Activated naive CD8-positive, alpha-beta T cell treated with anti-CD3 and anti-CD28 coated beads, Interleukin-2, amount 50 U/mL, for 24 hours (primary cell): Measurements from ENCODE around the gene RIPPLY2.

Experiments used
- ATAC-seq: fragments of 150-1000 bp; cut with Tn5 transposase; one replicate; pipeline ENCODE4 v1.10.0; 2021
- DNase-seq: peaks from one replicate; pipeline ENCODE4 v3.0.0; 2021
- H3K27ac Mint-ChIP-seq: one replicate; pipeline ENCODE4 v1.8.0; 2021; ENCODE audit warnings: mild to moderate bottlenecking, mixed read lengths
- H3K27me3 Mint-ChIP-seq: one replicate; pipeline ENCODE4 v1.8.0; 2021; ENCODE audit warnings: mixed read lengths
- H3K36me3 Mint-ChIP-seq: one replicate; pipeline ENCODE4 v1.8.0; 2021; ENCODE audit warnings: low read depth, mixed read lengths
- H3K4me1 Mint-ChIP-seq: one replicate; pipeline ENCODE4 v1.8.0; 2021; ENCODE audit warnings: mixed read lengths
- H3K4me3 Mint-ChIP-seq: one replicate; pipeline ENCODE4 v1.8.0; 2021; ENCODE audit warnings: mild to moderate bottlenecking, moderate library complexity, mixed read lengths
- H3K9me3 Mint-ChIP-seq: one replicate; pipeline ENCODE4 v1.8.0; 2021; ENCODE audit warnings: mixed read lengths

The RIPPLY2 gene

GRCh38 chr6:83849127-83849526 lies 4.0 kb upstream of the RIPPLY2 start:
- Mint-ChIP-seq H3K36me3 (no peaks in the 10 kb centered on the region), H3K27me3 (peaks cover 56% of the 10 kb centered on the region)

GRCh38 chr6:83849610-83850009 lies 3.5 kb upstream of the RIPPLY2 start:
- no peaks in the 10 kb centered on the region for H3K36me3 Mint-ChIP-seq
- no peak for DNase-seq
- H3K4me1 Mint-ChIP-seq, result peaks cover 15% of the 10 kb centered on the region
- peaks cover 61% of the 10 kb centered on the region for H3K27me3 Mint-ChIP-seq
- no peaks in the 10 kb centered on the region for H3K9me3 Mint-ChIP-seq
- no peak for ATAC-seq
- H3K4me3 Mint-ChIP-seq, result no peak overlapping the region
- no peak overlapping the region for H3K27ac Mint-ChIP-seq

More at GRCh38 chr6:83849127-83849526, 4.0 kb upstream of the RIPPLY2 start:
- no peak for ATAC-seq
- DNase-seq, result no peak
- Mint-ChIP-seq H3K4me1 (peaks cover 12% of the 10 kb centered on the region), H3K4me3 (no peak overlapping the region), H3K9me3 (no peaks in the 10 kb centered on the region), H3K27ac (no peak overlapping the region)

- Mint-ChIP-seq H3K4me3 (peak overlapping the region; percentile 69), H3K27ac (no peak overlapping the region), H3K36me3 (no peaks in the 10 kb centered on the region), H3K9me3 (no peaks in the 10 kb centered on the region), H3K27me3 (peaks cover 72% of the 10 kb centered on the region), H3K4me1 (peaks cover 15% of the 10 kb centered on the region)
- ATAC-seq (no peak), DNase-seq (no peak)
Measured at GRCh38 chr6:83852528-83853177, 507 bp upstream of the RIPPLY2 start.

GRCh38 chr6:83854001-83854501 lies 891 bp downstream of the RIPPLY2 start:
- peaks cover 63% of the 10 kb centered on the region for H3K27me3 Mint-ChIP-seq
- no peaks in the 10 kb centered on the region for H3K9me3 Mint-ChIP-seq
- H3K36me3 Mint-ChIP-seq, result no peaks in the 10 kb centered on the region
- peak overlapping the region; percentile 69 for H3K4me3 Mint-ChIP-seq
- DNase-seq, result no peak
- peaks cover 21% of the 10 kb centered on the region for H3K4me1 Mint-ChIP-seq
- H3K27ac Mint-ChIP-seq, result no peak overlapping the region
- ATAC-seq, result no peak

- peaks cover 56% of the 10 kb centered on the region for H3K27me3 Mint-ChIP-seq
Measured at GRCh38 chr6:83854766-83855165, 1.6 kb downstream of the RIPPLY2 start.

GRCh38 chr6:83859410-83860358 lies 6.5 kb downstream of the RIPPLY2 start, which contains the start of gene CYB5R4:
CYB5R4 (plus strand) TSS chr6:83859689; CDS start chr6:83859783, 94 bp downstream.
- peak within 1 kb of the TSS; percentile 82 for H3K27ac Mint-ChIP-seq
- no peaks in the 10 kb centered on the region for H3K9me3 Mint-ChIP-seq
- H3K4me1 Mint-ChIP-seq, result peaks cover 30% of the 10 kb centered on the region
- peak; percentile 95 for DNase-seq
- peaks cover 13% of the 10 kb centered on the region for H3K27me3 Mint-ChIP-seq
- peak; percentile 98 for ATAC-seq
- H3K4me3 Mint-ChIP-seq, result peak within 1 kb of the TSS; percentile 90
- peaks cover 5% of the 10 kb centered on the region for H3K36me3 Mint-ChIP-seq

More at GRCh38 chr6:83854766-83855165, 1.6 kb downstream of the RIPPLY2 start:
- no peak overlapping the region for H3K4me3 Mint-ChIP-seq
- ATAC-seq, result no peak
- no peaks in the 10 kb centered on the region for H3K36me3 Mint-ChIP-seq
- no peak for DNase-seq
- H3K9me3 Mint-ChIP-seq, result no peaks in the 10 kb centered on the region
- H3K27ac Mint-ChIP-seq, result peak overlapping the region; percentile 15
- H3K4me1 Mint-ChIP-seq, result peaks cover 24% of the 10 kb centered on the region

GRCh38 chr6:83860359-83860755 lies 7.2 kb downstream of the RIPPLY2 start:
- Mint-ChIP-seq H3K9me3 (no peaks in the 10 kb centered on the region), H3K4me1 (peaks cover 31% of the 10 kb centered on the region), H3K4me3 (peak overlapping the region; percentile 90), H3K36me3 (peaks cover 11% of the 10 kb centered on the region), H3K27me3 (peaks cover 6% of the 10 kb centered on the region), H3K27ac (peak overlapping the region; percentile 82)
- ATAC-seq, result no peak
- no peak for DNase-seq

GRCh38 chr6:83860782-83861495 lies 7.8 kb downstream of the RIPPLY2 start:
- ATAC-seq (no peak), DNase-seq (no peak)
- Mint-ChIP-seq H3K4me3 (peak overlapping the region; percentile 90), H3K27ac (peak overlapping the region; percentile 82), H3K9me3 (no peaks in the 10 kb centered on the region), H3K4me1 (peaks cover 31% of the 10 kb centered on the region), H3K27me3 (peaks cover 3% of the 10 kb centered on the region), H3K36me3 (peaks cover 17% of the 10 kb centered on the region)

GRCh38 chr6:83862776-83863471 lies 9.8 kb downstream of the RIPPLY2 start:
- Mint-ChIP-seq H3K4me3 (no peak overlapping the region), H3K27ac (no peak overlapping the region), H3K9me3 (peaks cover 12% of the 10 kb centered on the region), H3K4me1 (peaks cover 34% of the 10 kb centered on the region), H3K27me3 (no peaks in the 10 kb centered on the region), H3K36me3 (peaks cover 36% of the 10 kb centered on the region)
- DNase-seq (no peak), ATAC-seq (no peak)

- peaks cover 22% of the 10 kb centered on the region for H3K4me1 Mint-ChIP-seq
- H3K9me3 Mint-ChIP-seq, result peaks cover 12% of the 10 kb centered on the region
- ATAC-seq, result no peak
- H3K27me3 Mint-ChIP-seq, result no peaks in the 10 kb centered on the region
- DNase-seq, result no peak
- no peak overlapping the region for H3K4me3 Mint-ChIP-seq
- no peak overlapping the region for H3K27ac Mint-ChIP-seq
- H3K36me3 Mint-ChIP-seq, result peaks cover 50% of the 10 kb centered on the region
Measured at GRCh38 chr6:83867043-83867442, 13.9 kb downstream of the RIPPLY2 start.

GRCh38 chr6:83867527-83868161 lies 14.5 kb downstream of the RIPPLY2 start:
- Mint-ChIP-seq H3K9me3 (peaks cover 12% of the 10 kb centered on the region), H3K27ac (no peak overlapping the region), H3K4me3 (no peak overlapping the region), H3K36me3 (peaks cover 50% of the 10 kb centered on the region), H3K4me1 (peaks cover 22% of the 10 kb centered on the region), H3K27me3 (no peaks in the 10 kb centered on the region)
- peak; percentile 13 for DNase-seq
- ATAC-seq, result no peak

GRCh38 chr6:83868639-83869038 lies 15.5 kb downstream of the RIPPLY2 start:
- Mint-ChIP-seq H3K4me1 (peaks cover 28% of the 10 kb centered on the region), H3K27me3 (no peaks in the 10 kb centered on the region), H3K36me3 (peaks cover 52% of the 10 kb centered on the region), H3K4me3 (no peak overlapping the region), H3K9me3 (peaks cover 12% of the 10 kb centered on the region), H3K27ac (no peak overlapping the region)
- DNase-seq (no peak), ATAC-seq (no peak)

GRCh38 chr6:83870649-83871048 lies 17.5 kb downstream of the RIPPLY2 start:
- no peak for DNase-seq
- Mint-ChIP-seq H3K27ac (no peak overlapping the region), H3K4me3 (no peak overlapping the region), H3K9me3 (peaks cover 12% of the 10 kb centered on the region), H3K36me3 (peaks cover 41% of the 10 kb centered on the region), H3K4me1 (peaks cover 28% of the 10 kb centered on the region), H3K27me3 (no peaks in the 10 kb centered on the region)
- no peak for ATAC-seq
